ENCODE data around the gene DCTN4. TPM values are rescaled to one million over a fixed set of nuclear protein-coding genes. Genes with fewer than 3 reads are reported as not detected.

The DCTN4 gene
- total RNA-seq, 1 experiment from 2014 or later, result 48.5 TPM

- Histone ChIP-seq H2BK120ac (ENCODE audit: low read depth, low read length, poor library complexity, severe bottlenecking) (no peak overlapping the region), H3K79me1 (ENCODE audit: insufficient read depth, low read depth, low read length, poor library complexity, severe bottlenecking) (no peaks in the 10 kb centered on the region), H3K23ac (ENCODE audit: insufficient read length, low read depth, low read length) (no peak overlapping the region), H2BK12ac (ENCODE audit: insufficient read length, low read depth, low read length) (no peak overlapping the region), H4K20me1 (ENCODE audit: control insufficient read depth, insufficient read depth, insufficient read length) (no peaks in the 10 kb centered on the region), H2AK5ac (ENCODE audit: insufficient read length, low read length) (no peak overlapping the region), H2BK15ac (ENCODE audit: low read depth, low read length) (no peak overlapping the region), H3T11ph (ENCODE audit: low read length) (no peak overlapping the region), H3K23me2 (ENCODE audit: insufficient read length, low read depth, low read length, poor library complexity, severe bottlenecking) (no peaks in the 10 kb centered on the region), H4K8ac (replicated peaks; ENCODE audit: insufficient read length, low read depth, low read length) (no peak overlapping the region), H3K4me2 (ENCODE audit: insufficient read depth, insufficient read length, low read length) (no peak overlapping the region), H3K4ac (ENCODE audit: low read depth, low read length) (no peak overlapping the region), H3K18ac (ENCODE audit: insufficient read length, low read depth, low read length) (no peak overlapping the region), H3K14ac (ENCODE audit: insufficient read depth, low read length) (no peak overlapping the region), H2AFZ (ENCODE audit: low read length) (no peak overlapping the region), H4K5ac (ENCODE audit: insufficient read length, low read depth, low read length) (no peak overlapping the region), H3K56ac (ENCODE audit: insufficient read length, low read depth, low read length) (no peak overlapping the region), H4K91ac (ENCODE audit: insufficient read length, low read depth, low read length) (no peak overlapping the region), H2BK5ac (ENCODE audit: insufficient read length, low read length) (no peak overlapping the region), H2BK20ac (ENCODE audit: low read depth, low read length, poor library complexity, severe bottlenecking) (no peak overlapping the region), H3K9ac (ENCODE audit: extremely low read depth, insufficient read length, low read length) (no peak overlapping the region), H3K9me3 (ENCODE audit: control insufficient read depth, low read depth, low read length) (no peaks in the 10 kb centered on the region), H3K4me1 (ENCODE audit: insufficient read depth, low read length) (no peaks in the 10 kb centered on the region), H3K27ac (ENCODE audit: insufficient read length, low read depth, low read length) (no peak overlapping the region), H3K79me2 (ENCODE audit: insufficient read depth, low read length) (no peaks in the 10 kb centered on the region), H3K27me3 (ENCODE audit: insufficient read depth, low read length) (no peaks in the 10 kb centered on the region)
- Mint-ChIP-seq H3K36me3 (ENCODE audit: insufficient read depth in 1 of 3, low read depth in 3 of 3) (peaks cover 21 to 40% (median 34%) of the 10 kb centered on the region in 3 experiments; a peak in 6 of 7 replicates), H3K4me3 (no peak overlapping the region), H3K4me1 (peaks cover 6 to 11% of the 10 kb centered on the region in 2 experiments), H3K9me3 (no peaks in the 10 kb centered on the region), H3K27ac (no peak overlapping the region), H3K27me3 (ENCODE audit: low read depth) (no peaks in the 10 kb centered on the region)
- no peak for TF ChIP-seq CTCF (conservative IDR thresholded peaks at IDR 0.05)
- no CpG with 5 or more reads among the region's 1 CpG for WGBS (ENCODE audit: extremely low coverage, insufficient read length, low lambda C conversion rate)
- no peak for DNase-seq
Measured at GRCh38 chr5:150689120-150689519, 69.7 kb downstream of the DCTN4 start.

Measured in H9 (cell line).